ENCODE results near the gene FHIP1B.

FHIP1B gene

GRCh38 chr11:6263662-6264061, 29.2 kb upstream of the FHIP1B start:
- no peak for TF ChIP-seq CREB1 (IDR thresholded peaks at IDR 0.05; ENCODE audit: low read depth)
- no peak for TF ChIP-seq TAF1 (IDR thresholded peaks at IDR 0.05; ENCODE audit: low read depth)
- no peak for TF ChIP-seq NFIC (IDR thresholded peaks at IDR 0.05)
- TF ChIP-seq ZBTB7A (IDR thresholded peaks at IDR 0.05; ENCODE audit: low read depth) = no peak
- TF ChIP-seq CEBPB (IDR thresholded peaks at IDR 0.05) = no peak

GRCh38 chr11:6260207-6260726, 25.8 kb upstream of the FHIP1B start:
- TF ChIP-seq YY1 (IDR thresholded peaks at IDR 0.05; ENCODE audit: low read depth) = no peak
- TF ChIP-seq FOXM1 (IDR thresholded peaks at IDR 0.05; ENCODE audit: borderline replicate concordance, low read depth) = no peak
- TF ChIP-seq CEBPB (IDR thresholded peaks at IDR 0.05) = no peak
- no peak for TF ChIP-seq REST (IDR thresholded peaks at IDR 0.05; ENCODE audit: low read depth)
- TF ChIP-seq TEAD4 (IDR thresholded peaks at IDR 0.05) = no peak
- TF ChIP-seq EP300 (IDR thresholded peaks at IDR 0.05; ENCODE audit: borderline replicate concordance) = no peak
- no peak for TF ChIP-seq EGR1 (IDR thresholded peaks at IDR 0.05)
- no peak for TF ChIP-seq TCF12 (IDR thresholded peaks at IDR 0.05; ENCODE audit: low read depth)
- no peak for TF ChIP-seq RAD21 (IDR thresholded peaks at IDR 0.05; ENCODE audit: low read depth)
- TF ChIP-seq USF1 (IDR thresholded peaks at IDR 0.05) = no peak
- no peak for TF ChIP-seq ZBTB7A (IDR thresholded peaks at IDR 0.05; ENCODE audit: low read depth)
- no peak for TF ChIP-seq TAF1 (IDR thresholded peaks at IDR 0.05; ENCODE audit: low read depth)
- no peak for TF ChIP-seq MAX (IDR thresholded peaks at IDR 0.05)
- TF ChIP-seq CREB1 (IDR thresholded peaks at IDR 0.05; ENCODE audit: low read depth) = no peak
- TF ChIP-seq NFIC (IDR thresholded peaks at IDR 0.05) = no peak

GRCh38 chr11:6258571-6259081, 24.2 kb upstream of the FHIP1B start:
- TF ChIP-seq FOXM1 (IDR thresholded peaks at IDR 0.05; ENCODE audit: borderline replicate concordance, low read depth) (no peak), ZBTB7A (IDR thresholded peaks at IDR 0.05; ENCODE audit: low read depth) (no peak), REST (IDR thresholded peaks at IDR 0.05; ENCODE audit: low read depth) (no peak), RAD21 (IDR thresholded peaks at IDR 0.05; ENCODE audit: low read depth) (no peak), MAX (IDR thresholded peaks at IDR 0.05) (no peak), CREB1 (IDR thresholded peaks at IDR 0.05; ENCODE audit: low read depth) (no peak), EP300 (IDR thresholded peaks at IDR 0.05; ENCODE audit: borderline replicate concordance) (no peak), USF1 (IDR thresholded peaks at IDR 0.05) (no peak), EGR1 (IDR thresholded peaks at IDR 0.05) (no peak)

GRCh38 chr11:6258141-6258540, 23.7 kb upstream of the FHIP1B start:
- TF ChIP-seq CREB1 (IDR thresholded peaks at IDR 0.05; ENCODE audit: low read depth) (no peak), MAX (IDR thresholded peaks at IDR 0.05) (no peak), YY1 (IDR thresholded peaks at IDR 0.05; ENCODE audit: low read depth) (no peak)

- TF ChIP-seq USF1 (IDR thresholded peaks at IDR 0.05) = no peak
- no peak for TF ChIP-seq REST (IDR thresholded peaks at IDR 0.05; ENCODE audit: low read depth)
Observed at GRCh38 chr11:6253197-6253596, 18.8 kb upstream of the FHIP1B start.

Measured in Ishikawa (cell line).